SH-SY5Y (cell line): Measurements from ENCODE around the gene PTPRD.

Experiments
- GATA2 ChIP-seq: IDR thresholded peaks from 2 replicates; pipeline ENCODE4 v1.6.1; 2011; ENCODE audit warnings: mild to moderate bottlenecking, low read depth, low read length
- GATA3 ChIP-seq: IDR thresholded peaks from 2 replicates; pipeline ENCODE4 v1.6.1; 2011; ENCODE audit warnings: low read depth, mild to moderate bottlenecking, low read length, moderate library complexity

- no peak for TF ChIP-seq GATA3
- TF ChIP-seq GATA2, result no peak
Observed at GRCh38 chr9:9002826-9003583, 1609.8 kb downstream of the PTPRD start.
